ENCODE measurements around the gene PGGHG.

PGGHG gene

GRCh38 chr11:269146-269890 is 19.6 kb upstream of the PGGHG start:
- peak; percentile 65 for DNase-seq

- DNase-seq = no peak
Measured at GRCh38 chr11:270451-271318, 18.2 kb upstream of the PGGHG start.

DNA sequence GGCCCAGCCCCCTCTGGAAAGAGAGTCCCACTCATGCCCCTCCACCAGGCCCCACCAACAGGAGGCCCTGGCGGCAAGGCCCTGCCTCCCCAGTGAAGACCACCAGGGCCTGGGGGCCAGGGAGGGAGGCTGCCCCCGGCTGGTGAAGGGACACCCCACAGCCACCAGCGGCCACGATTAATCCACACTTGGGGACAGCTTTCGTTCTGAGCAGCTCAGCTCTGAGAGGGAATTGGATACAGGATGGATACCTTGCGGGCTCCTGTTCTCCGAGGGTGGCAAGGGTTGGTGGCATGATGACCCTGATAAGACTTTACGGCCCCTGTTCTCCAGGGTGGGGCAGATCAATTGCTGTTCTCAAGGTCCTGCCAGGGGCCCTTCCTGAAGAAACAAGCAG is 17.6 kb upstream of the PGGHG start:
- no peak for DNase-seq

GRCh38 chr11:272195-272930 is 16.6 kb upstream of the PGGHG start:
- no peak for DNase-seq

- no peak for DNase-seq
Measured at GRCh38 chr11:272931-273198, 16.1 kb upstream of the PGGHG start.

DNA sequence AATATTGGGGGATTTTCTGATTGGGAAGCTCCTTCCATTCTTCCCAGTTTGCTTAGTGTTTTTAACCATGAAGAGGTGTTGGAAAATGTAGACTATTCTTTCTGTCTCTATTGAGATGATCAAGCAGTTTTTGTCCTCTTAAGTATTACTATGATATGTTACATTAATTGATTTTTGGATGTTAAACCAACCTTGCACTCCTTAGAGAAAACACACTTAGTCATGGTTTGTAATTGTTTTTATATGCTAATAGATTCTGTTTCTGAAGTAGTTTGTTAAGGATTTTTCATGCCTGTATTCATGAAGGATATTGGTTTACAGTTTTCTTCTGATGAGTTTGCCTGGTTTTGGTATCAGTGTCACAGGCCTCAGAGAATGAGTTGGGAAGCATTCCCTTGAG is 12.7 kb upstream of the PGGHG start:
- no peak for DNase-seq

GRCh38 chr11:278001-278951 is 10.7 kb upstream of the PGGHG start, which contains the start of gene NLRP6:
Gene NLRP6, plus strand, starts transcription at chr11:278407. Its CDS starts 163 bp downstream, at chr11:278570.
- DNase-seq = no peak

GRCh38 chr11:279040-279965 is 9.6 kb upstream of the PGGHG start:
- no peak for DNase-seq

- peak; percentile 10 for DNase-seq
Measured at GRCh38 chr11:279966-280705, 8.8 kb upstream of the PGGHG start.

DNA sequence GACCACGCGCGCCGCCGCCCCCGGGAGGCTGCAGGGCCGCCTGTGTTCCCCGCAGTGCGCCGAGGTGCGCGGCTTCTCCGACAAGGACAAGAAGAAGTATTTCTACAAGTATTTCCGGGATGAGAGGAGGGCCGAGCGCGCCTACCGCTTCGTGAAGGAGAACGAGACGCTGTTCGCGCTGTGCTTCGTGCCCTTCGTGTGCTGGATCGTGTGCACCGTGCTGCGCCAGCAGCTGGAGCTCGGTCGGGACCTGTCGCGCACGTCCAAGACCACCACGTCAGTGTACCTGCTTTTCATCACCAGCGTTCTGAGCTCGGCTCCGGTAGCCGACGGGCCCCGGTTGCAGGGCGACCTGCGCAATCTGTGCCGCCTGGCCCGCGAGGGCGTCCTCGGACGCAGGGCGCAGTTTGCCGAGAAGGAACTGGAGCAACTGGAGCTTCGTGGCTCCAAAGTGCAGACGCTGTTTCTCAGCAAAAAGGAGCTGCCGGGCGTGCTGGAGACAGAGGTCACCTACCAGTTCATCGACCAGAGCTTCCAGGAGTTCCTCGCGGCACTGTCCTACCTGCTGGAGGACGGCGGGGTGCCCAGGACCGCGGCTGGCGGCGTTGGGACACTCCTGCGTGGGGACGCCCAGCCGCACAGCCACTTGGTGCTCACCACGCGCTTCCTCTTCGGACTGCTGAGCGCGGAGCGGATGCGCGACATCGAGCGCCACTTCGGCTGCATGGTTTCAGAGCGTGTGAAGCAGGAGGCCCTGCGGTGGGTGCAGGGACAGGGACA is 8.0 kb upstream of the PGGHG start:
- peak; percentile 21 for DNase-seq

DNA sequence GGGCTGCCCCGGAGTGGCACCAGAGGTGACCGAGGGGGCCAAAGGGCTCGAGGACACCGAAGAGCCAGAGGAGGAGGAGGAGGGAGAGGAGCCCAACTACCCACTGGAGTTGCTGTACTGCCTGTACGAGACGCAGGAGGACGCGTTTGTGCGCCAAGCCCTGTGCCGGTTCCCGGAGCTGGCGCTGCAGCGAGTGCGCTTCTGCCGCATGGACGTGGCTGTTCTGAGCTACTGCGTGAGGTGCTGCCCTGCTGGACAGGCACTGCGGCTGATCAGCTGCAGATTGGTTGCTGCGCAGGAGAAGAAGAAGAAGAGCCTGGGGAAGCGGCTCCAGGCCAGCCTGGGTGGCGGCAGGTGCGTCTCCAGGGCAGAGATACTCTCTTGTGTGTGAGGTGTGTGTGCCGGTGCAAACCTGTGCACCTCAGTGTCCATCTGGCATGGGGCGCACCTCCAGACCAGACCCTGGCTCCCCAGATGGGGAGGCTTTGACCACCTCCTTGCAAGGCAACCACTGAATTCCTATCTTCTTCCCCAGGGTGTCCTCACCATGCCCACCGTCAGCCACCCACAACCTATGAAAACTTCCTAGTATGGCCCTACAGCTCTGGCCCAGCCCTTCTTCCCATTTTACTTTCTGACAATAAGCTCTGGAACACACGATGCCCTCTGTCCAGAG is 7.3 kb upstream of the PGGHG start:
- no peak for DNase-seq

- DNase-seq = no peak
Measured at GRCh38 chr11:282171-282570, 6.8 kb upstream of the PGGHG start.

- DNase-seq = no peak
Measured at GRCh38 chr11:282630-283360, 6.1 kb upstream of the PGGHG start.

- DNase-seq = no peak
Measured at GRCh38 chr11:283405-284104, 5.4 kb upstream of the PGGHG start.

GRCh38 chr11:284105-285020 is 4.6 kb upstream of the PGGHG start:
- DNase-seq = no peak

DNA sequence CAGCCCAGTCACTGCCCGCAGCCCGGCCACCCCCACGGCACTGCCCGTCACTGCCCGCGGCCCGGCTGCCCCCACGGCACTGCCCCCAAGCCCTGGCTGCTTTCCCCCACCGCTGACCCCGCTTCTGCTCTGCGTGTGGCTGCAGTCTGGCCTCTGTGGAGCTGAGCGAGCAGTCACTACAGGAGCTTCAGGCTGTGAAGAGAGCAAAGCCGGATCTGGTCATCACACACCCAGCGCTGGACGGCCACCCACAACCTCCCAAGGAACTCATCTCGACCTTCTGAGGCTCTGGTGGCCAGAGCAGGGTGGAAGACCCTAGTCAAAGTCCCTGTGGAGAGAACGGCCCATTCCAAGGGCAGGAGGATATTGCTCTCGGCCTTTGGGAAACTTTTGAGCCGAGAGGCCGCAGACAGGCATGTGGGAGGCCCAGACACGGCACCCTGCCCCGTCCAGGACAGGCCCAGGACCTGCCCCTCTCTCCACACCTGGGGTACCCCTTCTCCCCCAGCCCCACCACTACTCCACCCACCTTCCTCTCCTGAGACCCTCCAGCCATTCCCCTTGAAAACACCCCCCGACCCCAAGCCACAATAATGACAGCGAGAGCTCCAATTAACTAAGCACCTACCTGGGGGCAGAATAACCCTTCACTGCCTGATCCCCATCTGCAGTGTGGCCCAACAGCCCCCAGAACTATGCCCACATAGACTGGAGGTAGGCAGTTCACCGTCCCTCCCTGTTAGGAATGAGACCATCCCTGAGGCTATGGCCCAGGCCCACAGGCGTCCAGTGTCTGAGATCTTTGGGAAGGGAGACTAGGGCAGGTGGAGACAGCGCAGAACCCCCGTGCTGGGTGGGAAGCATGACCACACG is 3.7 kb upstream of the PGGHG start:
- DNase-seq = no peak

Data from stimulated activated naive CD4-positive, alpha-beta T cell treated with Interleukin-2 at 50 U/mL for 16 hours (primary cell).